A549 treated with CpdA at 1 μM for 4 hours (cell line): ENCODE measurements around the gene PKDREJ. TPM values are rescaled to one million over a fixed set of nuclear protein-coding genes. Genes with fewer than 3 reads are reported as not detected.

Experiments used
- total RNA-seq: library from RNA; stranded (reverse); fragments of 200-300 nt; extraction: Qiagen RNA extraction; gene quantifications from 5 replicates; pipeline ENCODE4 v1.2.3, GENCODE V29; 2022; ENCODE audit warnings: low read depth

PKDREJ gene, protein sequence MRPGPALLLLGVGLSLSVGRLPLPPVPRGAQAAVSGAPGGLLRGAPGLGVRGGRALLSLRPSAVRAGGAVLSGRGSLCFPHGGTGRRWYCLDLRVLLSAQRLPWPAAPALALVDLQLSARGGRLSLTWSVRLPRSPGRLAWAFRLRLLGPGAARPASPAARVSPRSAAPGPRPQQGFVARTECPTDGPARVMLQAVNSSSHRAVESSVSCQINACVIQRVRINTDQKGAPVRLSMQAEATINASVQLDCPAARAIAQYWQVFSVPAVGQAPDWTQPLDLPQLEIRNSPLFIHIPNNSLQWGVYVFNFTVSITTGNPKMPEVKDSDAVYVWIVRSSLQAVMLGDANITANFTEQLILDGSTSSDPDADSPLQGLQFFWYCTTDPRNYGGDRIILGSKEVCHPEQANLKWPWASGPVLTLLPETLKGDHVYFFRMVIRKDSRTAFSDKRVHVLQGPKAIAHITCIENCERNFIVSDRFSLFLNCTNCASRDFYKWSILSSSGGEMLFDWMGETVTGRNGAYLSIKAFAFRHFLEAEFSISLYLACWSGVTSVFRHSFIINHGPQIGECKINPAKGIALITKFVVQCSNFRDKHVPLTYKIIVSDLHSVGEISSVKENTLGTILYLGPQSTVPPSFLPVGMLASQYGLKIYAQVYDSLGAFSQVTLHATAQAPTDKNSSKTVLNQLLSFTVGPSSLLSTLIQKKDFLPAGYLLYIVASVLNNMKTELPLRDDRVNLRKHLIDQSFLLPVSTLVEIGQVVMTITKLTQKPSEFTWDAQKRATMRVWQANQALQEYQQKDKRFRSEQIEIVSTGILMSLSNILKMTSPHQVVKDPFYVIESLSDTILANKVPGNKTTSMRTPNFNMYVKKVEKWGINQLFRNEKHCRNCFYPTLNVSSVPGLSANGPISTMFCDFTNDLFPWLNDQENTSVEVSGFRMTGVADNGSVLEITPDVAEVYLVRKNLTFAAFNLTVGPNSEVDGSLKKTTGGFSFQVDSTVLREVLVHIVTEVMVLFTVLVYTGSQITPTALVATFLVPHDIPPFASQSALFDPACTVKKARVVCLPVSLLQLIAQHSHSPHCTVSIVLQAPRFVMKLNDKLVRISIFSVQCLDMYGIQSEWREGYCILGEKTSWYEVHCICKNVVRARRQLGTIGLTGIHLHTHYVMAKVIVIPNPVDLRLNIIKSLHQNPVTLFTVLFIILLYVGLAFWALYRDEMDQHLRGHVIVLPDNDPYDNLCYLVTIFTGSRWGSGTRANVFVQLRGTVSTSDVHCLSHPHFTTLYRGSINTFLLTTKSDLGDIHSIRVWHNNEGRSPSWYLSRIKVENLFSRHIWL (N-terminal part only)
- total RNA-seq, result not detected in 5 replicates

DNA sequence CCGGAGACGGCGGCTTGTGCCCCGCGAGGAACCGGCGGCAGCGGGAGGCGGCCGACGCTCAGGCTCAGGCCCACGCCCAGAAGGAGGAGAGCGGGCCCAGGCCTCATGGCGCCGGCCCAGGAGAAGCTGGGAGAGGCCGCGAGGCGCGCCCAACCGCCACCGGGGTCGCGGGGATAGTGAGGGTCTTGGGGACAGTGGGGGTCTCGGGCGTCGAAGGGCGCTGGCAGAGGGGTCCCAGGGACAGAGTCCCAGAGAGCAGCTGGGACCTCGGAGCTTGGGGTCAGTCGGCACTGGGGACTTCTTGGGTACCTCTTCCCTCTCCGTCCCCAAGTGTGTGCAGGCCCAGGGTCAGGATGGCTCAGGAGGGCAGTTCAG, at the start of gene PKDREJ:
Gene PKDREJ, minus strand, starts transcription at position 128 of the 375 bp plus-strand sequence. Its CDS starts 21 bp downstream, at position 107.

DNA sequence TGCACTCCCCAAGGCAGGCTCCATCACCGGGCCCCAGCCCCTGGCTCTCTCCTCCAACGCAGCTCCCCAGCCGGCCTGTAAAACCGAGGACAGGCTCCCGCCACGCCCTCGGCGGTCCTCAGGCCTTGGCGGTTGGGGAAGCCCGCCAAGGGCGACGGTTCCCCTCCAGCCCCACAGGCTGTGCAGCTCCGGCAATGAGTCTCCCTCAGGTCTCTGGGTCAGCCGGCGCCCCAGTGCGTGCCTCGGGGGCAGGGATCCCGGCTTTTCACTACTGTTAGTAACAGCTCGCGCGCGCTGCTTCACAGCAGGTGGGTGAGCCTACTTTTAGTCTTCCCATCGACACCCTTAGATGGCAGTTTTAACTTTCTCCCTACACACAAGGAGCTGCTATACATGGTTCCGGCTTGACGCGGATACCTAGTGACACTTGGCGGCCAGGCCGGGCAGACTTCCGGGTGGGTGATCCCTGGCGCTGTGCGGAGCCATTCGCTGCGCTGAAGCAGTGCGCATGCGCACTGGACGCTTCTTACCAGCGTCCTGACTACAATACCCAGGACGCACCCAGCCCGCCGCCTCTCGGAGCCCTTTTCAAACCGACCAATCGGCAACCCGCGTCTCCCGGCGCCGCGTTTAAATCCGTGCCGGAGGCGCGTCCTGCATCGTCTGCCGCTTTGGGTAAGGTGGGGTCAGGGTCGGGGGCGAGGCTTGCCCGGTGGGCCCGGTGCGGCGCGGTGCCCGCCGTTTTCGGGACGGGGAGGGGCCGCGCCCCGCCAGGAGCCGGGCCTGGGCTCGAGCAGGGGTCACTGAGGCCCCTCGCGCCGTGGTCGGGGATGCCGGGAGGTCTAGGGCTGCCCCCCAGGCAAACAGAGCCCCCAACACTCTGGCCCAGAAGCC, 33.4 kb upstream of the PKDREJ start, which contains the start of gene GTSE1:
Gene GTSE1, plus strand, starts transcription at position 614 of the 894 bp plus-strand sequence. CDS start 531 bp downstream, outside the sequence.

DNA sequence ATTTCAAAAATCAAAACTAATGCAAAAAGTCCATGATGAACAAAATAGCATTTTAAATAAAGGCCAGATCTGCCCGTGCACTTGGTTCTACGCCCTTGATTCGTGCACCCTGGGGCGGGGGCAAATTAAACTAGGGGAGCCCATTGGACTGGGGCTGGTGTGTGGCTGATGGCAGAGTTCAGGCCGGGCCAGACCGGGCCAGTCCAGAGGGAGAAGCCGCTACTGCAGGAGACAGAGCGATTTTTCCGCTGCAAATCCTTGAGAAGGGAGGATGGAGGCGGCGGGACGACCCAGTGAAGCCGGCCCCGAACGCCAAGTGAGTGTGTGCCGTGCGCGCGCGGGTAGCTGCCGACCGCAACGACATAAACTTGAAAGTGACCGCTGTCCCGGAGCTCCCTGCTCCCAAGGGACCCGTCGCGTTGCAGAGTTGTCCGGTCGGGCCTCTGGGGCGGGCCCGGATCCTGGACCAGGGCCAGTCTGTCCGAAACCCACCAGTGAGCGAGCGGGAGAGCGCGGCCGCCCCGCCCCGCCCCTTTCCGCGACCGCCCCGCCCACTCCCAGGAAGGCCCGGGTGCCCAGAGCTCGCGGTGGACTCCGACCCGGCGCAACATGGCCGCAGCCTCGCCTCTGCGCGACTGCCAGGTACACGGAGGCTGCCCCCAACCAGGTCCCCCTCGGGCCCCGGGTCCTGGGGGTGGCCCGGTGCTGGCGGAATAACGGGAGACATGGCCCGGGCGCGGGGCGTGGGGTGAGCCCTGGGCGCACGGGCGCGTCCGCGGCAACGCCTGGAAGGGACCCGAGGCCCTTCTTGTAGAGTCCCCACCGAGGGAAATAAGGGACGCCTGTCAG, 4.5 kb upstream of the PKDREJ start, which contains the start of gene TTC38:
Gene TTC38, plus strand, starts transcription at position 578 of the 849 bp plus-strand sequence. Its CDS starts 32 bp downstream, at position 610.

DNA sequence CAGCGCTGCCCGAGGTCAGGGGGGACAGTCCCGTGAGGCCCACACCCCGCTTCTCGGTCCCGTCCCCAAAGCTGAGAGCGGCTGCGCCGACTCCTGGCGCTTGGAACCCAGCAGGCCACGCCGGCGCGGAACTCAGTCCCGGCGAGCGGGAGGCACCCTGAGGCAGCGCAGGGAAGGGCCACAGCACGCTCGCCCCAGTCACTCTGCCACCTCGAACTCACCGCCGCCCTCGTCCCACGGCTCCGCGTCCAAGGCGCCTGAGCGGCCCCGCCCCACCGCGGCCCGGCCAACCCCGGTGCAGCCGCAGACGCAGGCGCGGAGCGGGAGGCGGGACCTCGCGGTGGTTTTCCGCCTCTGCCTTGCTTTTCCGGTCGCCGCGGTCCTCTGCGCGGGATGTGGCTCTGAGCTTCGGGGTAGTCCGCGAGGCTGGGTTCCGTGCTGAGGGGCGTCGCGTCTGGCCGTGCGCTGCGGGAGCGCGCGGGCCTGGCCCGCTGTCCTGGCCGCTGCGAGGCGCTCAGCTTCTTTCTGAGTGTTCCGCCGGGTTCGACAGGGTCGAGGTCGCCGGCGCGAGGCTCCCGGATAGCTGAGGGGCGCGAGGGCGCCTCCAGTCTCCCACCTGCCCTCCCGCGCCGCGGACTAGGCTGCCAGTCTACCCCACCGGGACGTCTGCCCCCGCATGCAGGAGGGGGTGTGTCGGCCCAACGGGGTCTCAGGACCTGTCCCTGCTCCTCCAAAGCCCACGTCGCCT, 12.9 kb downstream of the PKDREJ start, which contains the start of gene CDPF1:
Gene CDPF1, minus strand, starts transcription at position 259 of the 748 bp plus-strand sequence. CDS start 2,009 bp downstream, outside the sequence.

Other genes with a start within 250 kb of the PKDREJ start
- gene PPARA, start 112.8 kb downstream of the PKDREJ start, total RNA-seq, result 0.77 to 1.7 TPM (median 1.2 TPM) in 5 replicates
- gene CDPF1, start 13.1 kb downstream of the PKDREJ start, total RNA-seq, result 8.7 to 11.5 TPM (median 10.3 TPM) in 5 replicates
- gene TTC38, start 4.7 kb upstream of the PKDREJ start, total RNA-seq, result 10.9 to 16.1 TPM (median 12.4 TPM) in 5 replicates
- 28.8 to 34.6 TPM (median 32.0 TPM) in 5 replicates for gene GTSE1, start 33.5 kb upstream of the PKDREJ start, total RNA-seq
- 36.7 to 44.6 TPM (median 42.2 TPM) in 5 replicates for gene TRMU, start 72.4 kb upstream of the PKDREJ start, total RNA-seq